Gastroesophageal sphincter (tissue), 3 donors: ENCODE measurements around the gene ADIG.

ENCODE experiments used
- CTCF ChIP-seq, 4 experiments: fragments of 200-600 bp in 2 of 4; fragments of 450-650 bp in 2 of 4; sonication (generic) in 1 of 4; IDR thresholded peaks; one replicate each; pipeline ENCODE4 v1.5.1; 2017 to 2019; ENCODE audit warnings: antibody characterized with exemption in 4 of 4, mild to moderate bottlenecking in 2 of 4, moderate library complexity in 2 of 4
- POLR2A ChIP-seq, 2 donors: fragments of 450-650 bp; IDR thresholded peaks; one replicate each; pipeline ENCODE4 v1.6.1; 2017; ENCODE audit warnings: antibody characterized with exemption in 2 of 2, mild to moderate bottlenecking in 2 of 2, moderate library complexity in 1 of 2
- POLR2AphosphoS5 ChIP-seq: sonication (generic); formaldehyde crosslinking; IDR thresholded peaks from one replicate; pipeline ENCODE4 v1.6.1; 2017; ENCODE audit warnings: antibody characterized with exemption

DNA sequence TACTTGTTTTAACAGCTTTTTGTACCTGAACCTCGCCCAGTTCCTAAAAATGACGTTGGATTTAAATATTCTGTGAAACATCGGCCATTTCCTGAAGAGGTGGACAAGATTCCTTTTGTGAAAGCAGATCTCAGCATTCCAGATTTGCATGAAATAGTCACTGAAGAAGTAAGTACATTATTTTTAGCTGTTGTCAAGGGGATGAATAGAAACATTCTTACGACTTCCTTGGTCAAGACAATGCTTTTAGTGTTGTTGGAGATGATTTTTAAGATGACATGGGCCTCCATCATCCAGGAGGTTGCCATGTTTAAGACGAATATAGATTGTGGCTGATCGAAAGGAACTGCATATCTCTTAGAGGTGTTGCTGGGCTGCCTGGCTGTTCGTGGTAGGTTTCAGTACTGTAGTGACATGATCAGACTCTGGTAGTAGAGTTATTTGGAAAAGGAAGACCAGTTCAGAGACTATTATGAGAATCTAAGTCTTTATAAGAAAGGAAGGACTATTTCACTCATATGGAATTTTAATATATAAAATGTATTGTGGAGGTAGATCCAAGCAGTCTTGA, 29.9 kb upstream of the ADIG start:
- TF ChIP-seq POLR2A (IDR thresholded peaks at IDR 0.05), result no peak
- TF ChIP-seq CTCF (IDR thresholded peaks at IDR 0.05), result no peak
- no peak for TF ChIP-seq POLR2AphosphoS5
